GM18907 (cell line): ENCODE data around the gene TTYH1.

Experiments used
- ATAC-seq: cut with Tn5 transposase; IDR thresholded peaks from one replicate; pipeline ENCODE4 v1.9.1; 2021; ENCODE audit warnings: mild to moderate bottlenecking, moderate library complexity; ENCODE audit not compliant: unreplicated experiment

The TTYH1 gene

DNA sequence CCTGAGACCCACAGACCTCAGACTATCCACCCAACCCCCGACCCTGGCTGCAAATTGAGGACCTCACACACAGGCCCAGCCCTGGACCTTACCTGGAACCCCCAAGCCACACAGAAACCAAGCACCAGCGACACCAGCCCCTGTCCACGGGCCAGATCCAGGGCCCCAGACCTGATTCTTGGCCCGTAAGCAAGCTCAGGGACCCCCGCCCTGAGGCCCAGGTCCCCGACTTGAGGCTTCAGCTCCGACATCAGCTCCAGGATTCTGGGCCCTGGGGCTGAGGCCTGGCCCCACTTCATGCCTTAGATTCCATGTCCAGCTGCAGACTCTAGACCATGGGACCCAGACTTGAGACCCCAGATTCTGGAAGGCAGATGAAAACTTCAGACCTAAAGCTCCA, 6.3 kb downstream of the TTYH1 start:
- no peak for ATAC-seq

- no peak for ATAC-seq
These were observed 6.9 kb downstream of the TTYH1 start for GRCh38 chr19:54422136-54422535.

DNA sequence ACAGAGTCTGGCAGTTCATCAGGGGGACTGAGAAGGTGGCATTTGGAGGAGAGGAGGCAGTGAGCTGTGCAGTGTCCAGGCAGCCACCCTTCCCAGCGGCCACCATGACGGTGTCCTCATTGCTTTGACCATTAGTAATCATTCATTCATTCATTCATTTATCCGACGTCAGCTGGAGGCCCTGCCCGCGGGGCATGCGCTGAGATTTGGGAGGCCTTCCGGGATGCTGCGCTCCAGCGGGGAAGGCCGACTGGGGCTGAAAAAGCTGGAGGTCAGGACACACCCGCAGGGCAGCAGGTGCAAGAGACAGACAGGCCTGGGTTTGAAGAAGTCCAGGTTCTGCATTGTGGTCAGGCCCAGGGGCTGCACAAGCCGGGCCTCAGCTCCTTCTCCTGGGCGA, 8.9 kb downstream of the TTYH1 start:
- no peak for ATAC-seq

GRCh38 chr19:54424660-54425381, 9.6 kb downstream of the TTYH1 start:
- no peak for ATAC-seq

DNA sequence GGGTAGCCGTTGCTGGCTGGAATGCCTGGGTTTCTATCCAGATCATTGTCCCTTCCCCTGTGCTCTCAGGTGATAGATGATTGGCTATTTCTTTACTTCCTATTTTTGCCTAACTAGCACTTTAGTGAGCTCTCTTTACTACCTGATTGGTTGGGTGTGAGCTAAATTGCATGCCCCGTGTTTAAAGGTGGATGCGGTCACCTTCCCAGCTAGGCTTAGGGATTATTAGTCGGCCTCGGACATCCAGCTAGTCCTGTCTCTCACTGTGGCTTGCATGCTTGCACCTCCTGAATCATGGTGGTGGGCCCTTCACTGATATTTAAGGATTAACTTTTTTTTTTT, 10.1 kb downstream of the TTYH1 start:
- ATAC-seq, result no peak

DNA sequence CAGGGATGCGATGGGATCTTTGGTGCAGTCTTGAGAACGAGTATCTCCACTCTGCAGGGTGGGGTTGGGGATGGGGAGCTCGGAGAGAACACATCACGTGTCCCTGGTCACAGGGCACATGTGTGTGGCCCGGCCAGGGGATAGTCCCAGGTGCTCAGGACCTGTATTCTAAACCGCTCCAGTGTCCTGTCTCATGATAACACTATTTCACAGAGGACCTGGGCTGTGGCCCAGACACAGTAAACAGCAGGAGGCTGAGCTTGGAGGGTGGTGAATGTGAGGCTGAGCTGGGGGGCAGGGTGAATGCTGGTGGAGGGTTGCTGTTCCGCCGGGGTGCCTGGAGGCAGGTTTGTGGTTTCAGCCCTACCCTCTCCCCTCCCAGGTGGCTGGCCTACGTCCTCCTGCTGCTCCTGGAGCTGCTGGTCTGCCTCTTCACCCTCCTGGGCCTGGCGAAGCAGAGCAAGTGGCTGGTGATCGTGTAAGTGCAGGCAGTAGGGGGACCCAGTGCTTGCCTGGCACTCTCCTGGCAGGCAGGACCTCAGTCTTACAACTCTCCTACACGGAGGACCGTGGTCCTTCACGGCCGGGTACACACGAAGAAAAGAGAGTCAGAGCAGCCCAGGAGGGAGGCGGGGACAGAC, 11.1 kb downstream of the TTYH1 start:
- ATAC-seq, result no peak

DNA sequence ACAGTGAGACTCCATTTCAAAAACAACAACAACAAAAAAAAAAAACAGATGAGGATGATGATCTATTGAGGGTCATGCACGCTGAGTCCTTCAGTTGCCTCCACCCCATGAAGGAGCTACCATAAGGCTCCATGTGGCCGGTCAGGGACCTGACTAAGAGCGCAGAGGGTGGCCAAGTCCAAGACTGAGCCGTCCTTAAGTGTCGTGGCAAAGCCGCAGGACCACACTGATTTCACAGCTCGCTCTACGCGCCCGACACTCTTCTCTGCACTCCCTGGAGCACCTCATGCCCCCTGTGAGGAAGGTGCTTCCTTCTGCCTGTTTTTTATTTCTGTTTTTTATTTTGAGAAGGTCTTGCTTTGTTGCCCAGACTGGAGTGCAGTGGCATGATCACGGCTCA, 12.3 kb downstream of the TTYH1 start:
- no peak for ATAC-seq

- no peak for ATAC-seq
These were observed 13.3 kb downstream of the TTYH1 start for GRCh38 chr19:54428323-54429175.

GRCh38 chr19:54429176-54429495, 13.9 kb downstream of the TTYH1 start:
- no peak for ATAC-seq

DNA sequence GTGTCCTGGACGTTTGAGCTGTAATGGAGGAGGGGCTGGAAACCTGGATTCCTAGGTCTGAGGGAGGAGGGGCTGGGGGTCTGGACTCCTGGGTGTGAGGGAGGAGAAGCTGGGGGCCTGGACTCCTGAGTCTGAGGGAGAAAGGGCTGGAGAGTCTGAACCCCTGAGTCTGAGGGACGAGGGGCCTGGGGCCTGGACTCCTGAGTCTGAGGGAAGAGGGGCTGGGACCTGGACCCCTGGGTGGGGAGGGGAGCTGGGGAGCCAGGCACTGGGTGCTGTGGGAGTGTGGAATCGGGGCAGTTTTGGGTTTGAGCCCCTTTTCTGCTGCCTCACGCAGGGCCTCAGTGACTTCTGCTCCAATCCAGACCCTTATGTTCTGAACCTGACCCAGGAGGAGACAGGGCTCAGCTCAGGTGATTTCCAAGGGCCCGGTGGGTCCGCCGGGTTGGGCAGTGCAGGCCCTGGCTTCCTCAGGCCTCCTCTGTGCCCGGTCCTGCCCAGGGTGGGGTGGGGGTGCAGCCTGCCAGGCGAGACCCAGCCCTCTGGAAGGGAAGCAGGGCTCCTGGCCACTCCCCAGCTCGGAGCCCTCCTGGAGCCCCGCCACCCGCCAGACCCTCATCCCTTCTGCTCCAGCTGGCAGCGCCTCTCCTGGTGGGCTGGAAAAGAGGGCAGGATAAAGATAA, 14.4 kb downstream of the TTYH1 start:
- ATAC-seq, result no peak

DNA sequence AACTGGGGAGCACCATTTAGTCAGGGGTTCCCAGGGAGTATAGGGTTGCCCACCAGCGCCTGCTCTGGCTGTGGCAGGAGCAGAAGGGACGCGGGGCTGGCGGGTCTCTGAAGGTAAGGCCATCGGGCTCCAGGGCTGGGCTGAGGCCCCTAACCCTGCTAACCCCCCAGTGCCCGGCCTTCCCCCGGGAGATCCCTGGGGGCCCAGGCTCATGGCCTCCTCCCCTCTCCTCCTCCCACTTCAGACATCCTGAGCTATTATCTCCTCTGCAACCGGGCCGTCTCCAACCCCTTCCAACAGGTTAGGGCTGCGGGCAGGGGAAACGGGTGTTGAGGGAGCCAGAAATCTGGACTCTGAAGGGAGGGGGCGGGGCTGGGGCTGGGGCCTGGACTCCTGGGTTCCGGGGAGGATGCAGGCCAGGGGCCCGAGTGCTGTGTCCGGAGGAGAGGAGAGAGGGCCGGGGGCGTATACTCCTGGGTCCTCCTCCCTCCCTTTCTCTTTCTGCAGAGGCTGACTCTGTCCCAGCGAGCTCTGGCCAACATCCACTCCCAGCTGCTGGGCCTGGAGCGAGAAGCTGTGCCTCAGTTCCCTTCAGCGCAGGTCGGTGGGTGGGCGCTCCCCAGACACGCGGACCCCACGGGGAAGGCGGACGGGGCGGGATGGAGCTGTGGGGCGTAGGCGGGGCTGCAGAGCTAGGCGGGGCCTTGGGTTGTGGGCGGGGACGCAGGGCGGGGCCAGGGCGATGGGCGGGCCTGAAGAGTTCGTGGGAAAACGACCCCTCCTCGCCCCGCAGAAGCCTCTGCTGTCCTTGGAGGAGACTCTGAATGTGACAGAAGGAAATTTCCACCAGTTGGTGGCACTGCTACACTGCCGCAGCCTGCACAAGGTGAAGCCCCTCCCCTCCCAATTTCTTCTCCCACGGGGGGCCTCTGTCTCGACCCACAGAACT, 15.3 kb downstream of the TTYH1 start:
- ATAC-seq, result no peak

GRCh38 chr19:54431255-54431838, 16.1 kb downstream of the TTYH1 start:
- no peak for ATAC-seq

DNA sequence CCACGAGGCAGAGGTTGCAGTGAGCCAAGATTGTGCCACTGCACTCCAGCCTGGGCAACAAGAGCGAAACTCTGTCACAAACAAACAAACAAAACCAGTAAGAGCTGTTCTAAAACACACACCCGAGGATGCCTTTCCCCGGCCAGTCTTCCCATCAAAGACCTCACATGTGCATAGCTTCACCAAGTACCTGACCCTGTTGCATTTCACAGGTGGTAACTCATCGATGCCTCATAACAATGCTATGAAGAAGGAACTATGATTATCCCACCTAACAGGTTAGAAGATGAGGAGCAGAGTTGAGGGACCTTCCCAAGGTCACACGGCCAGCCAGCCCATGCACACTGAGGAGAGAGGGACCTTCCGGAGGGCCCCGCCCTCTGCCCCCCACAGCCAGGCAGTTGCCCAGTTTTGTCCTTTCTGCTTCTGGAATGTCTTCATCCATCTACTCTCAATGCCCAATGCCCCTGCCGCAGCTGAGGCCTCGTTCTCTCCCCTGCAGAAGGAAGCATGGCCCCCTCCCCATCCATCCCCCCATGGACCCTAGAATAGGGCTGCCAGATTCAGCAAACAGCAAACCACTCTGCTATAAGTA, 17.0 kb downstream of the TTYH1 start:
- no peak for ATAC-seq

DNA sequence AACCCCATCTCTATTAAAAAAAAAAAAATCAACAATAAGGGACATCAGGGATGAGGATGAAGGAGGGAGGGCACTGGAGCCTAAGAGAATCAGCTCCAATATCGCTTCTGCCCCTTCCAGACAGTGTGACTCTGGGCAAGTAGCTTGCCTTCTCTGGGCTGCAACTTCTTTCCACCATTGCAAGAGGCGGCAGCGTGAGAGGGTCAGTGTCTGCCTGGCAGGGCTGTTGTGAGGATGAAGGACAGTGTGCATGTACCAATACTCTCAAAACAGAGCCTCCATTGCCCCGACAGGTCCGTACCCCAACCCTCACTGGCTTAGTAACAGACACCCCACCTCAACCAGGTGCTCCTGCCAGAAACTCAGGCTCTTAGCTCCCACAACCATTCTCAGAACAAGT, 18.4 kb downstream of the TTYH1 start:
- no peak for ATAC-seq

GRCh38 chr19:54434112-54434872, 19.0 kb downstream of the TTYH1 start:
- ATAC-seq, result no peak

GRCh38 chr19:54434873-54435214, 19.6 kb downstream of the TTYH1 start:
- no peak for ATAC-seq

DNA sequence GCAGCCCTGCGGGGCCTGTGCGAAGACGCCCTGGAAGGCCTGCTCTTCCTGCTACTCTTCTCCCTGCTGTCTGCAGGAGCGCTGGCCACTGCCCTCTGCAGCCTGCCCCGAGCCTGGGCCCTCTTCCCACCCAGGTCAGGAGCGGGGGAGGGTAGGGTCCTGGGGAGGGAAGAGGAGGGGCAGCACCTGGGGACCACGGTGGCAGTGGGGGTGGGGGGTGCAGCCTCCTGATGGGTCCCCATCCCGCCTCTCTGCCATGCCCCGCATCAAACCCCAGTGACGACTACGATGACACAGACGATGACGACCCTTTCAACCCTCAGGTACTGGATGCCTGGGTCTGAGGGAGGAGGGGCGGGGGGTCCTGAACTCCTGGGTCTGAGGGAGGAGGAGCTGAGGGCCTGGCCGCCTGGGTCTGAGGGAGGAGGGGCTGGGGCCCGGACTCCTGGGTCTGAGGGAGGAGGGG, 20.3 kb downstream of the TTYH1 start:
- ATAC-seq, result no peak

GRCh38 chr19:54436031-54436523, 20.8 kb downstream of the TTYH1 start:
- ATAC-seq, result no peak
